Forelimb muscle (tissue), 1 donor: ENCODE results near the gene HSPB1. TPM values are rescaled to one million over a fixed set of nuclear protein-coding genes. Genes with fewer than 3 reads are reported as not detected.
A peak's percentile ranks its signal among the peaks of the same experiment; 100 is the strongest.
"Not testable (repeated sequence)": the region's sequence is repeated elsewhere in the genome, so short reads cannot be mapped to it uniquely, and the experiment has no call there.

ENCODE experiments used
- DNase-seq: peaks from one replicate; pipeline ENCODE4 v3.0.0-alpha.2; 2013; ENCODE audit warnings: low read depth
- polyA plus RNA-seq: library from polyadenylated mRNA; unstranded; fragments of 120-200 nt; gene quantifications from one replicate; pipeline ENCODE4 v1.2.1, GENCODE V29; 2013; ENCODE audit not compliant: insufficient read length

The HSPB1 gene
- polyA plus RNA-seq, result 2,009 TPM

DNA sequence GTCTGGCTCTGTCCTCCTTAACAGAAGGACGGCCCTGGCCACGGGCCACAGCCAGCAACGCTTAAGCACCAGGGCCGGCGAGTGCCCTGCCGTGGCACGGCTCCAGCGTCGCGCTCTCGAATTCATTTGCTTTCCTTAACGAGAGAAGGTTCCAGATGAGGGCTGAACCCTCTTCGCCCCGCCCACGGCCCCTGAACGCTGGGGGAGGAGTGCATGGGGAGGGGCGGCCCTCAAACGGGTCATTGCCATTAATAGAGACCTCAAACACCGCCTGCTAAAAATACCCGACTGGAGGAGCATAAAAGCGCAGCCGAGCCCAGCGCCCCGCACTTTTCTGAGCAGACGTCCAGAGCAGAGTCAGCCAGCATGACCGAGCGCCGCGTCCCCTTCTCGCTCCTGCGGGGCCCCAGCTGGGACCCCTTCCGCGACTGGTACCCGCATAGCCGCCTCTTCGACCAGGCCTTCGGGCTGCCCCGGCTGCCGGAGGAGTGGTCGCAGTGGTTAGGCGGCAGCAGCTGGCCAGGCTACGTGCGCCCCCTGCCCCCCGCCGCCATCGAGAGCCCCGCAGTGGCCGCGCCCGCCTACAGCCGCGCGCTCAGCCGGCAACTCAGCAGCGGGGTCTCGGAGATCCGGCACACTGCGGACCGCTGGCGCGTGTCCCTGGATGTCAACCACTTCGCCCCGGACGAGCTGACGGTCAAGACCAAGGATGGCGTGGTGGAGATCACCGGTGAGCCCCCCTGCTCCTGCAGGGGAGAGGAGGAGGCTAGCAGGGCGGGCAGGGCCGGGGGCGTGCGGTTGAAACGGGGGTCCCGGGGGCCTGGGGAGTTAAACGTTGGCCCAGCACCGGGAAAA is at the start of gene HSPB1:
Gene HSPB1, plus strand, starts transcription at position 327 of the 855 bp plus-strand sequence. Its CDS starts 40 bp downstream, at position 367.
- DNase-seq, result no peak

DNA sequence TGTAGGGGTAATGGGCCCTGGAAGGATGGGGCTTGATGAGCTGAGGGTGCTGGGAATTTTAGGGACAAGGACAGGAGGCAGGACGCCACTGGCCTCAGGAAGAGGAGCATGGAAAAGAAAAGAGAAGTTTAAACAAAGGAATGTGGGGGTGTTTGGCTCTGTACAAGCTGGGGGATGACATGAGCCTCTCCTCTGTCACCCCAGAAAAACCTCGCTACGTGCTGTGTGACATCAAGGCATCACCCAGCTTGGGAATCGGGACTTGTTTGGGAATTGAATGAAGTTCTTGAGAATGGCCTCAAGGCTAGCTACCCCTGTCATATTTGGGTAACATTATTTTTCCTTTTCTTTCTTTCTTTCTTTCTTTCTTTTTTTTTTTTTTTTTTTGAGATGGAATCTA is 47.7 kb upstream of the HSPB1 start:
- DNase-seq, result no peak

DNA sequence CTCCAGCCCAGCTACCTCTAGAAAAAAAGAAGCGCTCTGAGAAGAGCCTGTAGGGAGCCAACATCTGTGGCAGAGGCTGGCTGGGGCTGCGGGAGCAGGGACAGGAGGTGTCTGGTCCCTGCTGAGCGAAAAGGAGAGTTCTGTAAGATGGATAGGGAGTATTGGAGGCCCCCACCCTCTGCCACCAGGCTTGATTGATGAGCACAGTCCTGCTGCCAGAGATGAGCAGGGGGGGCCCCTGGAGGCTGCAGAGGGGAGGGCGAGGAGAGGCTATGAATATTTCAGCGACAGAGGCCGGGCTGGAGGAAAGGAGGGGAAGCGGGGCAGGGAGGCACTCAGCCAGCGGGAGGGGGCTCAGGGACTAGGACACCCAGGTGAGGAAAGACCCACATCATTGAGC is 44.5 kb upstream of the HSPB1 start:
- DNase-seq, result no peak

DNA sequence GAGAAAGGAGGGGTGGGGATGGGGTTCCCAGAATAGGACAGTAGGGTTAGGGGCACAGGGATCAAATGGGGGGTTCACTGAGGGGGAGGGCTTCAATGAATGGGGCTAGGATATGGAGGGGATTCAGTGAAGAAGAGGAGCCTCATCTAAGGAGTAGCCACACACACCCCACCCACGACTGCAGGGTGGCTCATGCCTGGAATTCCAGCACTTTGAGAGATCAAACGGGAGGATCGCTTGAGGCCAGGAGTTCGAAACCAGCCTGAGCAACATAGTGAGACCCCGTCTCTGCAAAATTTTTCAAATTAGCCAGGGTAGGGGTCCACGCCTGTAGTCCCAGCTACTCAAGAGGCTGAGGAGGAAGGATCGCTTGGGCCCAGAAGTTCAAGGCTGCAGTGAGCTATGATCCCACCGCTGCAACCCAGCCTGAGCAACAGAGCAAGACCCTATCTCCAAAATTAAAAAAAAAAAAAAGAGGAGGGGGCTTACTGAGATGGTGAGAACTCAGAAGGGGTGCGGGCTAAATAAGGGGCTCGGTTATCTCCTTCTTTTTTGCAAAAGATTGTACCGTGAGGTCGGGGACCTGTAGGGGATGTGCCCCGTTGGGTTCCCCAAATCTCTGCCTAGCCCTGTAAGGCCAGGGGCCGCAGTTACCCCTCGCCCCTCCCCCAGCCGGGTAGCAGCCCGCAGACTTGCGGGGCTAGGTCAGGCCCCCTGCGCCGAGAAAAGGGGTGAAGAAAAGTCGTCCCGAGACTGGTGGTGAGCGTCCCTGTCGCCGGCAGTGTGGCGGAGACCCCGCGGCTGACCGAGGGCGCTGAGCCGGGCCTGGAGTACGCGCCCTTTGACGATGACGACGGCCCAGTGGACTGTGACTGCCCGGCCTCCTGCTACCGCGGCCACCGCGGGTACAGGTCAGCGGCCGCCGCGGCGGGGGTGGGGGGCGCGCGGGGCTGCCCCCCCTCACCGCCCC is 43.1 kb upstream of the HSPB1 start:
- DNase-seq, result no peak

- no peak for DNase-seq
These were observed 42.2 kb upstream of the HSPB1 start for GRCh38 chr7:76260171-76260703.

DNA sequence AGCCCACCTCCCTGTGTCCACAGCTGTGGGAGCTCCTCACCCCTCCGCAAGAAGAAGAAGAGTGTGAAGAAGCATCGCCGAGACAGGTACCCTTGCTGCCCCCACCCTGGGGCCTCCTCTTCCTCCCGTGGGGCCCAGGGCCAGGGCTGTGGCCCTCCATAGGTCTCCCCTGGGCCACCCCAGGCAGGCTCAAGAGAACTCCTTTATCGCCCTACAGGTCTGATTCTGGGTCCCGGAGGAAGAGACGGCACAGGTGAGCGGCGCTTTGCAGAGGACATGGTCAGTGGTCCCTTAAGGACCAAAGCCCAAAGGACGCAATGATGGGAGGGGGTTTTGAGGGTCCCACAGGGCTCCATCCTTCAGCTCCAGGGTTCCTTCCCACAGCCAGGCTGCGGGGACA is 41.1 kb upstream of the HSPB1 start:
- DNase-seq, result no peak

DNA sequence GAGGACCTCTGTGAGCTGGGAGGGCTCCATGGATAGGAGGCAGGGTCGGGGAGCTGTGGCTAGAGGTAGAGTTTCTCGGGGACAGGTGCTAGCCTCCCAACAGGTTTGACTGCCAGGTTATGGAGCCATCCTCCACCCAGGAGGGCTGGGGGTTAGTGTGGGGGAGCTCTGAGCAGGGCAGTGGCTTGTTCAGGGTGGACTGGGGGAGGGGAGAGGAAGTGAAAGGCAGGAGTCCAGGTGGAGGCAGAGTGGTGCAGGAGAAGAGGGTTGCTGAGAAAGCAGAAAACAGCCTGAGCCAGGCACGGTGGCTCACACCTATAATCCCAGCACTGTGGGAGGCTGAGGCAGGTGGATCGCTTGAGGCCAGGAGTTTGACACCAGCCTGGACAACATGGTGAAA is 40.5 kb upstream of the HSPB1 start:
- DNase-seq, result no peak

GRCh38 chr7:76262683-76263402 is 39.6 kb upstream of the HSPB1 start:
- peak; percentile 4 for DNase-seq

DNA sequence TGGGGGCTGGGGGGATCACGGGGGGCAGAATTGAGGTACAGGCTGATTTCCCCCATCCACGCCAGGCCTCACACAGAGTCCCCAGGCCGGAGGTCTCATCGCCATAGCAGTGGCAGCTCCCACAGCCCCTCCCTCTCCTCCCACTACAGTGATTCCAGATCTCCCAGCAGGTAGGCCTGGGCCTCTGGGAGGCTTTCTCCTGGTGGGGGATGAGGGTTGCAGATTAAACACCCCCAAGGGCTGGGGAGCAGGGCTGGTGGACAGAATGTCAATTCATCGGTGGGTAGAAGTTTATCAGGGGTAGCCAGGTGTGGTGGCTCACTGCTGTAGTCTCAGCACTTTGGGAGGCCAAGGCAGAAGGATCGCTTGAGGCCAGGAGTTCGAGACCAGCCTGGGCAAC is 37.2 kb upstream of the HSPB1 start:
- DNase-seq, result no peak

- DNase-seq, result no peak
These were observed 35.2 kb upstream of the HSPB1 start for GRCh38 chr7:76267107-76267893.

DNA sequence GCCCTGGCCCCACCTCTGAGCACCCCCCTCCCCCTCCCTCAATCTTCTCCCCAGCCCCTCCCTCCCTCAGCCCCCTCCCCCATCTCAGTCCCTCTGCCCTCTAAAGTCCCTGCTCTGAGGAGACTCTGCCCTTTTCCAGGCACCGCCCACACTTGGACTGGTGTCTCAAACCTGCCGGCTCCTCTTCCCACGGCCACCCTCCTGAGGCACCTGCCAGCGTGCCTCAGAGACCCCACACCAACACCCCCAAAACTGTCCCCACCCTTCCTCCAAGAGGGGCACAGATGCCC is 34.6 kb upstream of the HSPB1 start:
- no peak for DNase-seq

- DNase-seq, result no peak
These were observed 34.1 kb upstream of the HSPB1 start for GRCh38 chr7:76268376-76268775.

GRCh38 chr7:76269895-76270294 is 32.6 kb upstream of the HSPB1 start:
- no peak for DNase-seq

- not testable (repeated sequence) for DNase-seq
These were observed 31.1 kb upstream of the HSPB1 start for GRCh38 chr7:76271384-76271783.

DNA sequence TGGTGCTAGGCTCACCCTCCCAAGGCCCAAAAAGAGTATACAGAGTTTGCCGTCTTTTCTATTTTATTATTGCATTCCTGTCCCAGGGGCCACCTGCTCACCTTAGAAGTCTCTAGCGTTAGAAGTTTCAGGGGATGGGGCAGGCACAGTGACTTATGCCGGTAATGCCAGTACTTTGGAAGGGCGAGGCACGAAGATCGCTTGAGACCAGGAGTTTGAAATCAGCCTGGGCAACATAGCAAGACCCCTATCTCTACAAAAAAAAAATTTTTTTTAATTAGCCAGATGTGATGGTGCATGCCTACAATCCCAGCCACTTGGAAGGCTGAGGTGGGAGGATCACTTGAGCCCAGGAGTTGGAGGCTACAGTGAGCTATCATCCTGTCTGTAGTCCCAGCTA is 30.3 kb upstream of the HSPB1 start:
- DNase-seq, result no peak

GRCh38 chr7:76272851-76273497 is 29.5 kb upstream of the HSPB1 start:
- no peak for DNase-seq

- DNase-seq, result no peak
These were observed 29.0 kb upstream of the HSPB1 start for GRCh38 chr7:76273503-76273902.

- no peak for DNase-seq
These were observed 23.9 kb upstream of the HSPB1 start for GRCh38 chr7:76278540-76278939.

- no peak for DNase-seq
These were observed 22.1 kb upstream of the HSPB1 start for GRCh38 chr7:76280408-76280807.

DNA sequence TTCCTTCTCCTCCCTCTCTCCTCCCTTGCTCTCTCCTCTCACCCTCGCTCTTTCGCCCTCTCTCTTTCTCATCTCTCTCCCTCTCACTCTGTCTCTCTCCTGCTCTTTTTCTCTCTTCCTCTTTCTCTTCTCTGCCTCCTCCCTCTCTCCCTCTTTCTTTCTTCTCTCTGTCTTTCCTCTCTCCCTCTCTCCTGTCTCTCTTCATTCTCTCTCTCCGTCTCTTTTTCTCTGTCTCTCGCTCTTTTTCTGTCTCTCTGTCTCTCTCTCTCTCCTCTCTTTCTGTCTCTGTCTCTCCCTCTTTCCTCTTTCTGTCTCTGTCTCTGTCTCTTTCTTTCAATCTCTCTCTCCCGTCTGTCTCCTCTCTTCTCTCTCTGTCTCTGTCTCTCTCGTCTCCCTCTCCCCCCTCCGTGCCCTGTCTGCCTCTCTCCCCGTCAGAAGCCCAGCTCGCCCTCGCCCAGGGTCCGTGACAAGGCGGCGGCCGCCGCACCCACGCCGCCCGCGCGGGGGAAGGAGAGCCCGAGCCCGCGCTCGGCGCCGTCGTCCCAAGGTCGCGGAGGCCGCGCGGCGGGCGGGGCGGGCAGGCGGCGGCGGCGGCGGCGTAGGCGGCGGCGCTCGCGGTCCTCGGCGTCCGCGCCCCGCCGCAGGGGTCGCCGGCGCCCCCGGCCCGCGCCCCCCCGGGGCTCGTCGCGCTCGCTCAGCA is 21.3 kb upstream of the HSPB1 start:
- DNase-seq, result no peak
